ENCODE results near the gene GDF11. TPM values are rescaled to one million over a fixed set of nuclear protein-coding genes. Genes with fewer than 3 reads are reported as not detected.

Gene GDF11
- total RNA-seq = 6.2 TPM
- polyA plus RNA-seq (ENCODE audit: insufficient read depth, low read depth, low replicate concordance) = 3.4 TPM
- long read RNA-seq, donor 1, full-length matches to known transcripts = 7 of 101 reads
- long read RNA-seq, donor 1, partial matches to known transcripts = 89 of 101 reads
- long read RNA-seq, donor 1, other reads (novel, unspliced or antisense) = 5 of 101 reads
- long read RNA-seq, donor 2, full-length matches to known transcripts = 4 of 124 reads
- long read RNA-seq, donor 2, partial matches to known transcripts = 111 of 124 reads
- long read RNA-seq, donor 2, other reads (novel, unspliced or antisense) = 9 of 124 reads
- long read RNA-seq, donor 3, full-length matches to known transcripts = 3 of 174 reads
- long read RNA-seq, donor 3, partial matches to known transcripts = 171 of 174 reads
- long read RNA-seq, donor 3, other reads (novel, unspliced or antisense) = 0 of 174 reads
- long read RNA-seq, donor 4, full-length matches to known transcripts = 1 of 96 reads
- long read RNA-seq, donor 4, partial matches to known transcripts = 95 of 96 reads
- long read RNA-seq, donor 4, other reads (novel, unspliced or antisense) = 0 of 96 reads
- long read RNA-seq, donor 5 = 0 reads
- long read RNA-seq, donor 6, full-length matches to known transcripts = 5 of 265 reads
- long read RNA-seq, donor 6, partial matches to known transcripts = 250 of 265 reads
- long read RNA-seq, donor 6, other reads (novel, unspliced or antisense) = 10 of 265 reads
- long read RNA-seq, donor 7, full-length matches to known transcripts = 3 of 16 reads
- long read RNA-seq, donor 7, partial matches to known transcripts = 1 of 16 reads
- long read RNA-seq, donor 7, other reads (novel, unspliced or antisense) = 12 of 16 reads
- long read RNA-seq, donor 8, full-length matches to known transcripts = 4 of 203 reads
- long read RNA-seq, donor 8, partial matches to known transcripts = 189 of 203 reads
- long read RNA-seq, donor 8, other reads (novel, unspliced or antisense) = 10 of 203 reads
- long read RNA-seq, donor 9, full-length matches to known transcripts = 4 of 4 reads
- long read RNA-seq, donor 9, partial matches to known transcripts = 0 of 4 reads
- long read RNA-seq, donor 9, other reads (novel, unspliced or antisense) = 0 of 4 reads
- long read RNA-seq, donor 10, full-length matches to known transcripts = 2 of 2 reads
- long read RNA-seq, donor 10, partial matches to known transcripts = 0 of 2 reads
- long read RNA-seq, donor 10, other reads (novel, unspliced or antisense) = 0 of 2 reads

- Histone ChIP-seq H3K36me3 (ENCODE audit: control insufficient read depth in 2 of 3, insufficient read depth in 3 of 3, low read length in 3 of 3) (no peaks in the 10 kb centered on the region), H3K9me3 (ENCODE audit: control insufficient read depth in 2 of 3, insufficient read depth in 1 of 3, low read length in 3 of 3) (no peaks in the 10 kb centered on the region), H3K4me3 (ENCODE audit: low read length in 3 of 3) (peak within 1 kb of the TSS; percentile 67 to 76 (median 69)), H3K9ac (ENCODE audit: low read length in 3 of 3) (peak within 1 kb of the TSS; percentile 28 to 71 (median 63)), H3K27me3 (ENCODE audit: control insufficient read depth, insufficient read depth, low read length) (no peaks in the 10 kb centered on the region), H3K4me1 (ENCODE audit: control insufficient read depth in 2 of 3, insufficient read depth in 2 of 3, low read depth in 1 of 3, low read length in 3 of 3) (peaks cover 2 to 19% (median 8%) of the 10 kb centered on the region in 3 donors), H3K27ac (ENCODE audit: low read depth in 2 of 2, low read length in 2 of 2) (no peak within 1 kb of the TSS)
- FAIRE-seq = no peak
- TF ChIP-seq, protein P1, sequence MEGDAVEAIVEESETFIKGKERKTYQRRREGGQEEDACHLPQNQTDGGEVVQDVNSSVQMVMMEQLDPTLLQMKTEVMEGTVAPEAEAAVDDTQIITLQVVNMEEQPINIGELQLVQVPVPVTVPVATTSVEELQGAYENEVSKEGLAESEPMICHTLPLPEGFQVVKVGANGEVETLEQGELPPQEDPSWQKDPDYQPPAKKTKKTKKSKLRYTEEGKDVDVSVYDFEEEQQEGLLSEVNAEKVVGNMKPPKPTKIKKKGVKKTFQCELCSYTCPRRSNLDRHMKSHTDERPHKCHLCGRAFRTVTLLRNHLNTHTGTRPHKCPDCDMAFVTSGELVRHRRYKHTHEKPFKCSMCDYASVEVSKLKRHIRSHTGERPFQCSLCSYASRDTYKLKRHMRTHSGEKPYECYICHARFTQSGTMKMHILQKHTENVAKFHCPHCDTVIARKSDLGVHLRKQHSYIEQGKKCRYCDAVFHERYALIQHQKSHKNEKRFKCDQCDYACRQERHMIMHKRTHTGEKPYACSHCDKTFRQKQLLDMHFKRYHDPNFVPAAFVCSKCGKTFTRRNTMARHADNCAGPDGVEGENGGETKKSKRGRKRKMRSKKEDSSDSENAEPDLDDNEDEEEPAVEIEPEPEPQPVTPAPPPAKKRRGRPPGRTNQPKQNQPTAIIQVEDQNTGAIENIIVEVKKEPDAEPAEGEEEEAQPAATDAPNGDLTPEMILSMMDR (IDR thresholded peaks at IDR 0.05; ENCODE audit: borderline replicate concordance, extremely low read depth, insufficient read depth) = no peak
- intact Hi-C loops (cut with DNase I) = loop anchor here (10.0 kb wide), 1 partner anchor 52 kb away; no protein-coding TSS in a partner anchor
- DNase-seq = peak; percentile 89 to 96 (median 94)
These were observed at the start of gene GDF11 for GRCh38 chr12:55742719-55743405. Gene GDF11 (plus strand): TSS chr12:55743122. CDS start chr12:55743317, 195 bp downstream.

DNA sequence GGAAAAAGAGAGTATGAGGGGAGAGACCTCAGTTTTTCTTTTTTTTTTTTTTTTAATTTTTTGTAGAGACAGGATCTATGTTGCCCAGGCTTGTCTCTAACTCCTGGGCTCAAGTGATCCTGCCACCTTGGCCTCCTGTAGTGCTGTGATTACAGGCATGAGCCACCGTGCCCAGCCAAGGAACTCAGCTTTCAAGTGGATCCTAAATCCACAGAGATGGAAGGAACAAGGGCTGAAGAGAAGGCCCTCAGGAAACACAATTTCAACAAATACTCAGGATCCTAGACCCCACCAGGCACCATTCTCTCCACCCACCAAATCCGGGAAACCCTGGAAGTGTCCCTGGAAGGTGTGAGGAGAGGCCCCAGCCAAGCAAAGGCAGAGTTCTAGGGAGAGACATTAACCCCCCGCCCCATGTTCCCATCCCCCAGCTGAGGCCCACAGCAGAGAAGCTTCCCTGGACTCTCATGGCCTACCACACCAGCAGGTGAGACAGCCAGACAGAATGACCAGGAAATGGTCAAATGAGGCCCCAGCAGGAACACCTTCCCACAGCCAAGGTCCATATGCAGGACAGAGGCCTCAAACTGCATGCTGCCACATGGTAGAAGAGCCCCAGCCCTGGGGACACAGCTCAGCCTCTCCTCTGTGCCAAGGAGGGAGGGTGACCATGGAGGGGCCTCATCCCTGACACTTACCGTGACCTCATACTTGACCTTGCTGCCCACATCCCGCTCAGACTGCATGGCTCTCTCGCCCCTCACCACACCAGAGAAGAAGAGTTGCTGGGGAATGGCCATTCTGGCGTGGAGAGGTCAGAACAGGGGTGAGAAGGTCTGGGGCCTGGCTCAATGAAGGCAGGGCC is 49.4 kb upstream of the GDF11 start:
- DNase-seq (peak in 1 of 5 donors; percentile 22), FAIRE-seq (no peak)
- no peak overlapping the region for H3K27ac ChIP-seq (ENCODE audit: low read depth in 2 of 2, low read length in 2 of 2)
- TF ChIP-seq, protein P1 (IDR thresholded peaks at IDR 0.05; ENCODE audit: borderline replicate concordance, extremely low read depth, insufficient read depth) = no peak
- H3K9ac ChIP-seq (ENCODE audit: low read length in 3 of 3) = no peak overlapping the region
- no peak overlapping the region for H3K4me3 ChIP-seq (ENCODE audit: low read length in 3 of 3)
- no peaks in the 10 kb centered on the region for H3K36me3 ChIP-seq (ENCODE audit: control insufficient read depth in 2 of 3, insufficient read depth in 3 of 3, low read length in 3 of 3)
- no peaks in the 10 kb centered on the region for H3K4me1 ChIP-seq (ENCODE audit: control insufficient read depth in 2 of 3, insufficient read depth in 2 of 3, low read depth in 1 of 3, low read length in 3 of 3)
- H3K9me3 ChIP-seq (ENCODE audit: control insufficient read depth in 2 of 3, insufficient read depth in 1 of 3, low read length in 3 of 3) = no peaks in the 10 kb centered on the region
- no peaks in the 10 kb centered on the region for H3K27me3 ChIP-seq (ENCODE audit: control insufficient read depth, insufficient read depth, low read length)
- intact Hi-C loops (cut with DNase I) = no loop called here

DNA sequence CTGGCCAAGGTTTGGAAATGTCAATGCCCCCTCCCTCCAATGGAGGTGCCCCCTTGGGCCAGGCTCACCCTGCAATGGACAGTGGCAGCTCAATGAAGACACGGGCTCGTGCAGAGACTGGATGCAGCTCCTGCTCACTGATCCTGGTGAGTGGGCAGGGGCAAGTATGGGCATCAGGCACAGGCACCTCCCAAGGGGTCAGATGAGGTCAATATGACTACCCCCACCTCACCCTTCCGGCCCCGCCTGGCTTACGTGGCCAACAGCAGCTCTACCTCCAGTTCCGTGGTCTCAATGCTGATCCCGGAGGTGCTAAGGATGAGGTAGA is 48.8 kb upstream of the GDF11 start:
- TF ChIP-seq, protein P1 (IDR thresholded peaks at IDR 0.05; ENCODE audit: borderline replicate concordance, extremely low read depth, insufficient read depth) = no peak
- no peak overlapping the region for H3K4me3 ChIP-seq (ENCODE audit: low read length in 3 of 3)
- DNase-seq = peak in 1 of 5 donors; percentile 24
- no peak for FAIRE-seq
- no peak overlapping the region for H3K27ac ChIP-seq (ENCODE audit: low read depth in 2 of 2, low read length in 2 of 2)
- H3K9ac ChIP-seq (ENCODE audit: low read length in 3 of 3) = no peak overlapping the region
- H3K27me3 ChIP-seq (ENCODE audit: control insufficient read depth, insufficient read depth, low read length) = no peaks in the 10 kb centered on the region
- H3K36me3 ChIP-seq (ENCODE audit: control insufficient read depth in 2 of 3, insufficient read depth in 3 of 3, low read length in 3 of 3) = no peaks in the 10 kb centered on the region
- intact Hi-C loops (cut with DNase I) = no loop called here
- H3K9me3 ChIP-seq (ENCODE audit: control insufficient read depth in 2 of 3, insufficient read depth in 1 of 3, low read length in 3 of 3) = no peaks in the 10 kb centered on the region
- no peaks in the 10 kb centered on the region for H3K4me1 ChIP-seq (ENCODE audit: control insufficient read depth in 2 of 3, insufficient read depth in 2 of 3, low read depth in 1 of 3, low read length in 3 of 3)

All from kidney (tissue), 22 donors.